ENCODE measurements around the gene GOLT1B. TPM values are rescaled to one million over a fixed set of nuclear protein-coding genes. Genes with fewer than 3 reads are reported as not detected.

The GOLT1B gene
- total and polyA plus RNA-seq, 2 of the 13 experiments (the other 11 are each of a cell fraction or from before 2014, with no cell fraction given), result 23.6 to 38.4 TPM

GRCh38 chr12:21543151-21543550 is 41.6 kb downstream of the GOLT1B start:
- DNase-seq (ENCODE audit: low spot score) (no peak), FAIRE-seq (no peak), ATAC-seq (no peak)
- H3K4me1 ChIP-seq (ENCODE audit: insufficient read depth, low read length), result no peaks in the 10 kb centered on the region
- no peaks in the 10 kb centered on the region for H3K36me3 ChIP-seq (replicated peaks in 1 of 2; ENCODE audit: control insufficient read depth in 1 of 2, insufficient read depth in 2 of 2, low read length in 2 of 2)
- in situ Hi-C loops (cut with HindIII; ENCODE audit: extremely low pct_ligation_motif_present, low pct_unique_long_range_greater_than_20kb) (no loop called here), intact Hi-C loops (cut with micrococcal nuclease; ENCODE audit: unreplicated experiment) (no loop called here)
- ChIA-PET CTCF (ENCODE audit: low intra/inter-chr PET ratio, low total read pairs) (no interaction called here), POLR2A (no interaction called here)
- H3K79me2 ChIP-seq (ENCODE audit: insufficient read depth, low read length), result no peaks in the 10 kb centered on the region
- H3K27ac ChIP-seq (ENCODE audit: extremely low read length, insufficient read depth, low read length), result no peak overlapping the region
- H4K20me1 ChIP-seq (ENCODE audit: insufficient read depth, low read length), result no peaks in the 10 kb centered on the region
- H3K9me3 ChIP-seq (ENCODE audit: low read length), result no peaks in the 10 kb centered on the region
- no peak overlapping the region for H2AFZ ChIP-seq (ENCODE audit: low read length)
- H3K27me3 ChIP-seq (ENCODE audit: control insufficient read depth in 1 of 2, insufficient read depth in 2 of 2, low read length in 2 of 2), result peaks cover 0 to 2% of the 10 kb centered on the region in 2 experiments; a peak in 1 of 5 replicates
- no peak overlapping the region for H3K4me2 ChIP-seq (ENCODE audit: low read depth, low read length)
- no peak overlapping the region for H3K4me3 ChIP-seq (replicated peaks in 1 of 3; ENCODE audit: insufficient read depth in 1 of 3, low read depth in 2 of 3, low read length in 3 of 3)
- H3K9ac ChIP-seq (ENCODE audit: insufficient read depth, low read depth, low read length), result no peak overlapping the region
- no TSS peak for BruUV-seq (replicated peaks)
- TF ChIP-seq ZNF7 (CRISPR knock-in tag; IDR thresholded peaks at IDR 0.05) (no peak), ZBTB4 (CRISPR knock-in tag; IDR thresholded peaks at IDR 0.05; ENCODE audit: borderline replicate concordance) (no peak), ZNF883 (CRISPR knock-in tag; IDR thresholded peaks at IDR 0.05; ENCODE audit: not compliant biosample characterization) (no peak), PCBP1 (IDR thresholded peaks at IDR 0.05; ENCODE audit: borderline replicate concordance, low read depth, low read length) (no peak), ZNF205 (CRISPR knock-in tag; IDR thresholded peaks at IDR 0.05) (no peak), CBX1 (IDR thresholded peaks at IDR 0.05; ENCODE audit: low read depth) (no peak), TRAFD1 (CRISPR knock-in tag; IDR thresholded peaks at IDR 0.05; ENCODE audit: borderline replicate concordance) (no peak), ZNF414 (CRISPR knock-in tag; IDR thresholded peaks at IDR 0.05) (no peak), ZNF235 (CRISPR knock-in tag; IDR thresholded peaks at IDR 0.05; ENCODE audit: borderline replicate concordance) (no peak), CENPX (CRISPR knock-in tag; IDR thresholded peaks at IDR 0.05) (no peak), ZBTB49 (CRISPR knock-in tag; IDR thresholded peaks at IDR 0.05; ENCODE audit: borderline replicate concordance) (no peak)

Data from HepG2 (cell line).